HepG2 (cell line): ENCODE results near the gene MEIOC. TPM values are rescaled to one million over a fixed set of nuclear protein-coding genes. Genes with fewer than 3 reads are reported as not detected.

Source experiments
- ATAC-seq: fragments of 200-7000 bp; cut with Tn5 transposase; 3 replicates; pipeline ENCODE4 v1.9.1; 2020; ENCODE audit warnings: mild to moderate bottlenecking, moderate library complexity
- BruUV-seq: library from RNA; stranded (reverse); fragments of 400-500 nt; replicated peaks from 2 replicates; lab custom pipeline; 2021; lab: Mats Ljungman, UMichigan
- CTCF ChIA-PET: fragments of 300-600 bp; formaldehyde crosslinking; extraction: SDS; loops from one replicate; lab custom pipeline; 2021; ENCODE audit warnings: low total read pairs, inconsistent platforms, low intra/inter-chr PET ratio; lab: Yijun Ruan, JAX
- POLR2A ChIA-PET: fragments of 350-600 bp; sonication (Branson Sonifier 250); formaldehyde crosslinking; loops from one replicate; lab custom pipeline; 2020; ENCODE audit warnings: antibody characterized with exemption, inconsistent platforms; lab: Yijun Ruan, JAX
- DNase-seq: peaks from one replicate; pipeline ENCODE4 v3.0.0-alpha.2; 2015; ENCODE audit warnings: low spot score
- FAIRE-seq: peaks from 3 replicates; lab custom pipeline; 2011; peaks lifted over from hg19 to GRCh38; lab: Jason Lieb, UNC
- H2AFZ ChIP-seq: one replicate; pipeline ENCODE4 v1.6.1; 2011; ENCODE audit warnings: low read length, inconsistent platforms
- H3K27ac ChIP-seq: fragments of 300-600 bp; 3 replicates; pipeline ENCODE4 v1.8.0; 2011; ENCODE audit warnings: mixed run types, mild to moderate bottlenecking, mixed read lengths, low read length, inconsistent platforms; ENCODE audit not compliant: insufficient read depth; ENCODE audit errors: extremely low read length
- H3K27me3 ChIP-seq, 2 experiments: fragments of 200-600 bp in 1 of 2; 2 replicates in 1 of 2; 3 replicates in 1 of 2; pipeline versions ENCODE4 v1.6.0 to v1.8.0; 2011; ENCODE audit warnings: low read length in 2 of 2, mild to moderate bottlenecking in 2 of 2, moderate library complexity in 2 of 2, inconsistent platforms in 1 of 2; ENCODE audit not compliant: insufficient read depth in 2 of 2, control insufficient read depth in 1 of 2
- H3K36me3 ChIP-seq, 2 experiments: fragments of 200-600 bp in 1 of 2; replicated peaks in 1 of 2; 2 replicates in 1 of 2; 3 replicates in 1 of 2; pipeline versions ENCODE4 v1.5.1 to v1.8.0; 2011; ENCODE audit warnings: low read length in 2 of 2, inconsistent platforms in 1 of 2; ENCODE audit not compliant: insufficient read depth in 2 of 2, control insufficient read depth in 1 of 2
- H3K4me1 ChIP-seq: 2 replicates; pipeline ENCODE4 v1.5.1; 2012; ENCODE audit warnings: low read length, inconsistent platforms; ENCODE audit not compliant: insufficient read depth
- H3K4me2 ChIP-seq: 2 replicates; pipeline ENCODE4 v1.6.0; 2011; ENCODE audit warnings: low read depth, low read length, inconsistent platforms
- H3K4me3 ChIP-seq, 3 experiments: fragments of 200-600 bp in 1 of 3; sonication (generic), shearing (Covaris generic) in 1 of 3; replicated peaks in 1 of 3; 2 replicates each; pipeline ENCODE4 v1.5.1; 2011 to 2016; ENCODE audit warnings: low read length in 3 of 3, inconsistent platforms in 2 of 3, low read depth in 2 of 3, mild to moderate bottlenecking in 2 of 3, control low read depth in 1 of 3, mixed read lengths in 1 of 3; ENCODE audit not compliant: insufficient read depth in 1 of 3
- H3K79me2 ChIP-seq: one replicate; pipeline ENCODE4 v1.6.1; 2011; ENCODE audit warnings: low read length, inconsistent platforms; ENCODE audit not compliant: insufficient read depth
- H3K9ac ChIP-seq: 2 replicates; pipeline ENCODE4 v1.6.0; 2011; ENCODE audit warnings: mild to moderate bottlenecking, low read depth, low read length, inconsistent platforms; ENCODE audit not compliant: insufficient read depth
- H3K9me3 ChIP-seq: 2 replicates; pipeline ENCODE4 v1.5.1; 2012; ENCODE audit warnings: mild to moderate bottlenecking, low read length
- H4K20me1 ChIP-seq: 2 replicates; pipeline ENCODE4 v1.6.0; 2011; ENCODE audit warnings: inconsistent platforms, mild to moderate bottlenecking, low read length, moderate library complexity; ENCODE audit not compliant: insufficient read depth
- JUN ChIP-seq: sonication (generic); formaldehyde crosslinking; IDR thresholded peaks from 2 replicates; pipeline ENCODE4 v1.4.0; 2020; ENCODE audit warnings: mild to moderate bottlenecking, missing genetic modification reagents
- NR2F6 ChIP-seq, 2 experiments: IDR thresholded peaks; 2 replicates each; pipeline ENCODE4 v1.6.1; 2016; ENCODE audit warnings: antibody characterized with exemption in 1 of 2, mild to moderate bottlenecking in 1 of 2
- NR3C1 ChIP-seq: sonication (generic); formaldehyde crosslinking; IDR thresholded peaks from 2 replicates; pipeline ENCODE4 v1.4.0; 2020; ENCODE audit warnings: missing genetic modification reagents
- SP5 ChIP-seq: IDR thresholded peaks from 2 replicates; pipeline ENCODE4 v1.6.1; 2016; ENCODE audit warnings: low read depth, borderline replicate concordance
- SUZ12 ChIP-seq: fragments of 150-350 bp; IDR thresholded peaks from 2 replicates; pipeline ENCODE4 v1.6.1; 2014; ENCODE audit warnings: low read depth, low read length
- ZNF296 ChIP-seq: sonication (generic); formaldehyde crosslinking; conservative IDR thresholded peaks from 2 replicates; pipeline ENCODE4 v1.5.0; 2020; ENCODE audit warnings: mild to moderate bottlenecking, missing genetic modification reagents
- ZNF564 ChIP-seq: sonication (generic); formaldehyde crosslinking; IDR thresholded peaks from 2 replicates; pipeline ENCODE4 v1.8.1; 2023; ENCODE audit warnings: mild to moderate bottlenecking, missing genetic modification reagents
- ZNF75D ChIP-seq: sonication (generic); formaldehyde crosslinking; IDR thresholded peaks from 2 replicates; pipeline ENCODE4 v1.8.1; 2023; ENCODE audit warnings: missing genetic modification reagents, mild to moderate bottlenecking, borderline replicate concordance
- WGBS: methylation state at CpG from one replicate; pipeline ENCODE4 v1.1.6; 2017; ENCODE audit warnings: low lambda C conversion rate; 5-methylcytosine and 5-hydroxymethylcytosine counted together
- in situ Hi-C: cut with HindIII; loops from 2 replicates; pipeline ENCODE4 v1.10.0; 2017; ENCODE audit warnings: low pct_unique_long_range_greater_than_20kb; ENCODE audit not compliant: extremely low pct_ligation_motif_present
- intact Hi-C: fragments of 100-400 bp; cut with micrococcal nuclease; formaldehyde crosslinking; loops from one replicate; pipeline ENCODE4 v1.10.0; 2022; ENCODE audit not compliant: unreplicated experiment
- polyA plus RNA-seq, 8 experiments: library from polyadenylated mRNA; depleted of rRNA in 3 of 8; stranded (reverse) in 7 of 8; unstranded in 1 of 8; fragments of >200 nt; fragmentation: Illumina TruSeq in 4 of 8; extraction: Trizol in 4 of 8; gene quantifications; 2 replicates each; pipeline versions ENCODE4 v1.2.1 to v1.2.3, GENCODE V29; 2011 to 2016; ENCODE audit warnings: low read depth in 4 of 8, missing spikeins in 1 of 8, mixed read lengths in 1 of 8; ENCODE audit not compliant: insufficient read depth in 1 of 8
- total RNA-seq, 5 experiments: library from RNA; depleted of rRNA; stranded (reverse); fragments of >200 nt; fragmentation: Illumina TruSeq; extraction: Trizol; gene quantifications; 2 replicates each; pipeline ENCODE4 v1.2.3, GENCODE V29; 2016; ENCODE audit warnings: low read depth in 1 of 5
- TF ChIP-seq, protein P1 (sequence below): sonication (generic); formaldehyde crosslinking; IDR thresholded peaks from 2 replicates; pipeline ENCODE4 v1.5.0; 2020; ENCODE audit warnings: missing genetic modification reagents, mild to moderate bottlenecking, borderline replicate concordance
- TF ChIP-seq, protein P2 (sequence below): sonication (generic); formaldehyde crosslinking; conservative IDR thresholded peaks from 2 replicates; pipeline ENCODE4 v1.8.1; 2023; ENCODE audit warnings: missing genetic modification reagents
- TF ChIP-seq, protein P3 (sequence below): sonication (generic); formaldehyde crosslinking; IDR thresholded peaks from 2 replicates; pipeline ENCODE4 v1.4.0; 2020; ENCODE audit warnings: mild to moderate bottlenecking, missing genetic modification reagents

The MEIOC gene
- total and polyA plus RNA-seq, 2 of the 13 experiments (the other 11 are each of a cell fraction or from before 2014, with no cell fraction given), result 0.04 to 0.15 TPM

DNA sequence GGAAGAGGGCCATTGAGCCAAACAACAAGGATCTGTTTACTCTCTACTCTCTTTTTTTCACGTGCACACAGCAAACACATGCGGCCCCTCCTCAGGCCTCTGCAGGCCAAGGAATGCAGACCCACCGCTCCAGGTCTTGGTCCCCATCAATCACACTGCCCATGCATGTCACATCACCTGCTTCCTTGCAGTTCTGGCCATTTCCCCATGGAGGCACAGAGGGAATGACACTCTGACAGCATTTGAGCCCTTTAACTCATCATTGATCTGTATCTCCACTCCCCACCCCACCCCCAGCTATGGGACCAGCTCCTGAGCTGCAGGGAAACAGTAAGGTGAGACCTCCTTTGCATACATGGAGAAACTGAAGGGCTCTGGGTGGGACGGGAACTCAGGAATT is 45.9 kb upstream of the MEIOC start:
- no peak overlapping the region for H3K4me2 ChIP-seq
- H3K9ac ChIP-seq, result no peak overlapping the region
- no peak for TF ChIP-seq JUN (CRISPR knock-in tag)
- ATAC-seq, result no peak
- H3K4me1 ChIP-seq, result peaks cover 29% of the 10 kb centered on the region
- H3K79me2 ChIP-seq, result no peaks in the 10 kb centered on the region
- in situ Hi-C loops (no loop called here), intact Hi-C loops (no loop called here)
- no peaks in the 10 kb centered on the region for H3K36me3 ChIP-seq
- H2AFZ ChIP-seq, result no peak overlapping the region
- DNase-seq, result no peak
- WGBS, result 28% methylated on average over 4 of the region's 4 CpGs
- H3K4me3 ChIP-seq, result no peak overlapping the region
- H3K9me3 ChIP-seq, result no peaks in the 10 kb centered on the region
- CTCF ChIA-PET, result no interaction called here
- POLR2A ChIA-PET, result no interaction called here
- no peak overlapping the region for H3K27ac ChIP-seq
- peaks cover 3 to 16% of the 10 kb centered on the region in 2 experiments; a peak in 3 of 5 replicates for H3K27me3 ChIP-seq
- no TSS peak for BruUV-seq
- FAIRE-seq, result no peak
- H4K20me1 ChIP-seq, result no peaks in the 10 kb centered on the region

DNA sequence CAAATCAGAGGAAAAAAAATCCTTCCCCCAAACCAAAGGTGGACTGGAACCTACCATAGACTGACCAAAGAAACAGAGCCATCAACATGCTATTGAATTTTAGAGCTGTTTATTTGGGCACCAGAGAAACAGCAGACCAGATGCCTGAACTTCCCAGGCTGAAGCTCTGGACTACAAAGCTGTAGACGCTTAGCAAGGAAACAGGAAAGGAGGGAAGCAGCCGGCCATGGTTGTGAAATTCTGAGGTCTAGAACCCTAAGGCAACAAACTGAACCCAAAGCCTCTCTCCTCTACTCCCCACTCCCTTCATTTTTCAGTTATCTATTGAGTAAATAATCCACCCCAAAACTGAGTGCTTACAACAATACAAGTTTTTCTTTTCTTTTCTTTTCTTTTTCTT is 45.4 kb upstream of the MEIOC start:
- DNase-seq (no peak), ATAC-seq (no peak), FAIRE-seq (no peak)
- Histone ChIP-seq H3K9ac (no peak overlapping the region), H3K4me2 (no peak overlapping the region), H3K4me3 (no peak overlapping the region), H3K27ac (no peak overlapping the region), H3K4me1 (peaks cover 29% of the 10 kb centered on the region), H3K9me3 (no peaks in the 10 kb centered on the region), H3K27me3 (peaks cover 3 to 14% of the 10 kb centered on the region in 2 experiments; a peak in 3 of 5 replicates), H3K79me2 (no peaks in the 10 kb centered on the region), H3K36me3 (no peaks in the 10 kb centered on the region), H2AFZ (no peak overlapping the region), H4K20me1 (no peaks in the 10 kb centered on the region)
- ChIA-PET POLR2A (no interaction called here), CTCF (no interaction called here)
- in situ Hi-C loops (no loop called here), intact Hi-C loops (no loop called here)
- 3% methylated on average over 2 of the region's 2 CpGs for WGBS
- BruUV-seq, result no TSS peak
- no peak for TF ChIP-seq NR3C1 (CRISPR knock-in tag)
- TF ChIP-seq ZNF75D, result no peak
- no peak for TF ChIP-seq ZNF296 (CRISPR knock-in tag)
- no peak for TF ChIP-seq SP5
- no peak for TF ChIP-seq ZNF564
- no peak for TF ChIP-seq SUZ12
- TF ChIP-seq NR2F6 (IDR thresholded peaks at IDR 0.05), result no peak
- no peak for TF ChIP-seq NR2F6 (CRISPR knock-in tag; IDR thresholded peaks at IDR 0.05)
- TF ChIP-seq, protein P1, sequence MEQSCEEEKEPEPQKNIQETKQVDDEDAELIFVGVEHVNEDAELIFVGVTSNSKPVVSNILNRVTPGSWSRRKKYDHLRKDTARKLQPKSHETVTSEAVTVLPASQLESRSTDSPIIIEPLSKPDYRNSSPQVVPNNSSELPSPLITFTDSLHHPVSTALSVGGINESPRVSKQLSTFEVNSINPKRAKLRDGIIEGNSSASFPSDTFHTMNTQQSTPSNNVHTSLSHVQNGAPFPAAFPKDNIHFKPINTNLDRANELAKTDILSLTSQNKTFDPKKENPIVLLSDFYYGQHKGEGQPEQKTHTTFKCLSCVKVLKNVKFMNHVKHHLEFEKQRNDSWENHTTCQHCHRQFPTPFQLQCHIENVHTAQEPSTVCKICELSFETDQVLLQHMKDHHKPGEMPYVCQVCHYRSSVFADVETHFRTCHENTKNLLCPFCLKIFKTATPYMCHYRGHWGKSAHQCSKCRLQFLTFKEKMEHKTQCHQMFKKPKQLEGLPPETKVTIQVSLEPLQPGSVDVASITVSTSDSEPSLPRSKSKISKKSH (CRISPR knock-in tag), result no peak
- TF ChIP-seq, protein P2, sequence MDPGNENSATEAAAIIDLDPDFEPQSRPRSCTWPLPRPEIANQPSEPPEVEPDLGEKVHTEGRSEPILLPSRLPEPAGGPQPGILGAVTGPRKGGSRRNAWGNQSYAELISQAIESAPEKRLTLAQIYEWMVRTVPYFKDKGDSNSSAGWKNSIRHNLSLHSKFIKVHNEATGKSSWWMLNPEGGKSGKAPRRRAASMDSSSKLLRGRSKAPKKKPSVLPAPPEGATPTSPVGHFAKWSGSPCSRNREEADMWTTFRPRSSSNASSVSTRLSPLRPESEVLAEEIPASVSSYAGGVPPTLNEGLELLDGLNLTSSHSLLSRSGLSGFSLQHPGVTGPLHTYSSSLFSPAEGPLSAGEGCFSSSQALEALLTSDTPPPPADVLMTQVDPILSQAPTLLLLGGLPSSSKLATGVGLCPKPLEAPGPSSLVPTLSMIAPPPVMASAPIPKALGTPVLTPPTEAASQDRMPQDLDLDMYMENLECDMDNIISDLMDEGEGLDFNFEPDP, result no peak
- TF ChIP-seq, protein P3, sequence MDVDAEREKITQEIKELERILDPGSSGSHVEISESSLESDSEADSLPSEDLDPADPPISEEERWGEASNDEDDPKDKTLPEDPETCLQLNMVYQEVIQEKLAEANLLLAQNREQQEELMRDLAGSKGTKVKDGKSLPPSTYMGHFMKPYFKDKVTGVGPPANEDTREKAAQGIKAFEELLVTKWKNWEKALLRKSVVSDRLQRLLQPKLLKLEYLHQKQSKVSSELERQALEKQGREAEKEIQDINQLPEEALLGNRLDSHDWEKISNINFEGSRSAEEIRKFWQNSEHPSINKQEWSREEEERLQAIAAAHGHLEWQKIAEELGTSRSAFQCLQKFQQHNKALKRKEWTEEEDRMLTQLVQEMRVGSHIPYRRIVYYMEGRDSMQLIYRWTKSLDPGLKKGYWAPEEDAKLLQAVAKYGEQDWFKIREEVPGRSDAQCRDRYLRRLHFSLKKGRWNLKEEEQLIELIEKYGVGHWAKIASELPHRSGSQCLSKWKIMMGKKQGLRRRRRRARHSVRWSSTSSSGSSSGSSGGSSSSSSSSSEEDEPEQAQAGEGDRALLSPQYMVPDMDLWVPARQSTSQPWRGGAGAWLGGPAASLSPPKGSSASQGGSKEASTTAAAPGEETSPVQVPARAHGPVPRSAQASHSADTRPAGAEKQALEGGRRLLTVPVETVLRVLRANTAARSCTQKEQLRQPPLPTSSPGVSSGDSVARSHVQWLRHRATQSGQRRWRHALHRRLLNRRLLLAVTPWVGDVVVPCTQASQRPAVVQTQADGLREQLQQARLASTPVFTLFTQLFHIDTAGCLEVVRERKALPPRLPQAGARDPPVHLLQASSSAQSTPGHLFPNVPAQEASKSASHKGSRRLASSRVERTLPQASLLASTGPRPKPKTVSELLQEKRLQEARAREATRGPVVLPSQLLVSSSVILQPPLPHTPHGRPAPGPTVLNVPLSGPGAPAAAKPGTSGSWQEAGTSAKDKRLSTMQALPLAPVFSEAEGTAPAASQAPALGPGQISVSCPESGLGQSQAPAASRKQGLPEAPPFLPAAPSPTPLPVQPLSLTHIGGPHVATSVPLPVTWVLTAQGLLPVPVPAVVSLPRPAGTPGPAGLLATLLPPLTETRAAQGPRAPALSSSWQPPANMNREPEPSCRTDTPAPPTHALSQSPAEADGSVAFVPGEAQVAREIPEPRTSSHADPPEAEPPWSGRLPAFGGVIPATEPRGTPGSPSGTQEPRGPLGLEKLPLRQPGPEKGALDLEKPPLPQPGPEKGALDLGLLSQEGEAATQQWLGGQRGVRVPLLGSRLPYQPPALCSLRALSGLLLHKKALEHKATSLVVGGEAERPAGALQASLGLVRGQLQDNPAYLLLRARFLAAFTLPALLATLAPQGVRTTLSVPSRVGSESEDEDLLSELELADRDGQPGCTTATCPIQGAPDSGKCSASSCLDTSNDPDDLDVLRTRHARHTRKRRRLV (CRISPR knock-in tag), result no peak
